ENCODE measurements around the gene GGA3.

DNA sequence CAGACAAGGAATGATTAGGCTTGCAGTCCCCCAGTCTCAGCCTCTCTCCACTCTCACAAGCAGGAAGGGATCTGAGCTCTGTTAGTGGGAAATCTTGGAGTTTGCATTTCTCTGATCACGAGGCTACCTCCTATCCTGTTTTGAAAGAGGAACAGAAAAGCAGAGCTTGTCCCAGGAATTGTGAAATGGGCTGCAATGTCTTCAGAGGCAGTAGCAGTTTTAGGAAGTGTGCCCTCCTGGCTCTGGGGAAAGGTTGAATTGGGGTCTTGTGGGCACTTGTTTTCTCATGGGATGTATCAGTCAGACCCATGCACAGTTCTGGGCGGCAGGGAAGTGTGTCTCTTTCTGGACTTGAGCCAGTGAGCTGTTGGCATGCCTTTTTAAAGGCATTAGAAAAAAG lies 33.1 kb downstream of the GGA3 start:
- TF ChIP-seq EZH2phosphoT487 (IDR thresholded peaks at IDR 0.05; ENCODE audit: unreplicated experiment) (no peak), ETS1 (IDR thresholded peaks at IDR 0.05) (no peak), EZH2 (IDR thresholded peaks at IDR 0.05; ENCODE audit: low read depth, unreplicated experiment) (no peak), POLR2AphosphoS5 (IDR thresholded peaks at IDR 0.05; ENCODE audit: low read depth) (no peak), STAT1 (IDR thresholded peaks at IDR 0.05; ENCODE audit: unreplicated experiment) (no peak), JUNB (IDR thresholded peaks at IDR 0.05; ENCODE audit: unreplicated experiment) (no peak), CREB1 (CRISPR knock-in tag; IDR thresholded peaks at IDR 0.05; ENCODE audit: low read depth) (no peak), ZNF114 (CRISPR knock-in tag; IDR thresholded peaks at IDR 0.05) (no peak), ZNF331 (CRISPR knock-in tag; IDR thresholded peaks at IDR 0.05; ENCODE audit: low read depth) (no peak)
- TF ChIP-seq, protein P1, sequence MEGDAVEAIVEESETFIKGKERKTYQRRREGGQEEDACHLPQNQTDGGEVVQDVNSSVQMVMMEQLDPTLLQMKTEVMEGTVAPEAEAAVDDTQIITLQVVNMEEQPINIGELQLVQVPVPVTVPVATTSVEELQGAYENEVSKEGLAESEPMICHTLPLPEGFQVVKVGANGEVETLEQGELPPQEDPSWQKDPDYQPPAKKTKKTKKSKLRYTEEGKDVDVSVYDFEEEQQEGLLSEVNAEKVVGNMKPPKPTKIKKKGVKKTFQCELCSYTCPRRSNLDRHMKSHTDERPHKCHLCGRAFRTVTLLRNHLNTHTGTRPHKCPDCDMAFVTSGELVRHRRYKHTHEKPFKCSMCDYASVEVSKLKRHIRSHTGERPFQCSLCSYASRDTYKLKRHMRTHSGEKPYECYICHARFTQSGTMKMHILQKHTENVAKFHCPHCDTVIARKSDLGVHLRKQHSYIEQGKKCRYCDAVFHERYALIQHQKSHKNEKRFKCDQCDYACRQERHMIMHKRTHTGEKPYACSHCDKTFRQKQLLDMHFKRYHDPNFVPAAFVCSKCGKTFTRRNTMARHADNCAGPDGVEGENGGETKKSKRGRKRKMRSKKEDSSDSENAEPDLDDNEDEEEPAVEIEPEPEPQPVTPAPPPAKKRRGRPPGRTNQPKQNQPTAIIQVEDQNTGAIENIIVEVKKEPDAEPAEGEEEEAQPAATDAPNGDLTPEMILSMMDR (conservative IDR thresholded peaks at IDR 0.05; ENCODE audit: low read depth in 2 of 2): no peak
- TF ChIP-seq, protein P2, sequence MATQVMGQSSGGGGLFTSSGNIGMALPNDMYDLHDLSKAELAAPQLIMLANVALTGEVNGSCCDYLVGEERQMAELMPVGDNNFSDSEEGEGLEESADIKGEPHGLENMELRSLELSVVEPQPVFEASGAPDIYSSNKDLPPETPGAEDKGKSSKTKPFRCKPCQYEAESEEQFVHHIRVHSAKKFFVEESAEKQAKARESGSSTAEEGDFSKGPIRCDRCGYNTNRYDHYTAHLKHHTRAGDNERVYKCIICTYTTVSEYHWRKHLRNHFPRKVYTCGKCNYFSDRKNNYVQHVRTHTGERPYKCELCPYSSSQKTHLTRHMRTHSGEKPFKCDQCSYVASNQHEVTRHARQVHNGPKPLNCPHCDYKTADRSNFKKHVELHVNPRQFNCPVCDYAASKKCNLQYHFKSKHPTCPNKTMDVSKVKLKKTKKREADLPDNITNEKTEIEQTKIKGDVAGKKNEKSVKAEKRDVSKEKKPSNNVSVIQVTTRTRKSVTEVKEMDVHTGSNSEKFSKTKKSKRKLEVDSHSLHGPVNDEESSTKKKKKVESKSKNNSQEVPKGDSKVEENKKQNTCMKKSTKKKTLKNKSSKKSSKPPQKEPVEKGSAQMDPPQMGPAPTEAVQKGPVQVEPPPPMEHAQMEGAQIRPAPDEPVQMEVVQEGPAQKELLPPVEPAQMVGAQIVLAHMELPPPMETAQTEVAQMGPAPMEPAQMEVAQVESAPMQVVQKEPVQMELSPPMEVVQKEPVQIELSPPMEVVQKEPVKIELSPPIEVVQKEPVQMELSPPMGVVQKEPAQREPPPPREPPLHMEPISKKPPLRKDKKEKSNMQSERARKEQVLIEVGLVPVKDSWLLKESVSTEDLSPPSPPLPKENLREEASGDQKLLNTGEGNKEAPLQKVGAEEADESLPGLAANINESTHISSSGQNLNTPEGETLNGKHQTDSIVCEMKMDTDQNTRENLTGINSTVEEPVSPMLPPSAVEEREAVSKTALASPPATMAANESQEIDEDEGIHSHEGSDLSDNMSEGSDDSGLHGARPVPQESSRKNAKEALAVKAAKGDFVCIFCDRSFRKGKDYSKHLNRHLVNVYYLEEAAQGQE (IDR thresholded peaks at IDR 0.05; ENCODE audit: unreplicated experiment): no peak
- TF ChIP-seq, protein P3, sequence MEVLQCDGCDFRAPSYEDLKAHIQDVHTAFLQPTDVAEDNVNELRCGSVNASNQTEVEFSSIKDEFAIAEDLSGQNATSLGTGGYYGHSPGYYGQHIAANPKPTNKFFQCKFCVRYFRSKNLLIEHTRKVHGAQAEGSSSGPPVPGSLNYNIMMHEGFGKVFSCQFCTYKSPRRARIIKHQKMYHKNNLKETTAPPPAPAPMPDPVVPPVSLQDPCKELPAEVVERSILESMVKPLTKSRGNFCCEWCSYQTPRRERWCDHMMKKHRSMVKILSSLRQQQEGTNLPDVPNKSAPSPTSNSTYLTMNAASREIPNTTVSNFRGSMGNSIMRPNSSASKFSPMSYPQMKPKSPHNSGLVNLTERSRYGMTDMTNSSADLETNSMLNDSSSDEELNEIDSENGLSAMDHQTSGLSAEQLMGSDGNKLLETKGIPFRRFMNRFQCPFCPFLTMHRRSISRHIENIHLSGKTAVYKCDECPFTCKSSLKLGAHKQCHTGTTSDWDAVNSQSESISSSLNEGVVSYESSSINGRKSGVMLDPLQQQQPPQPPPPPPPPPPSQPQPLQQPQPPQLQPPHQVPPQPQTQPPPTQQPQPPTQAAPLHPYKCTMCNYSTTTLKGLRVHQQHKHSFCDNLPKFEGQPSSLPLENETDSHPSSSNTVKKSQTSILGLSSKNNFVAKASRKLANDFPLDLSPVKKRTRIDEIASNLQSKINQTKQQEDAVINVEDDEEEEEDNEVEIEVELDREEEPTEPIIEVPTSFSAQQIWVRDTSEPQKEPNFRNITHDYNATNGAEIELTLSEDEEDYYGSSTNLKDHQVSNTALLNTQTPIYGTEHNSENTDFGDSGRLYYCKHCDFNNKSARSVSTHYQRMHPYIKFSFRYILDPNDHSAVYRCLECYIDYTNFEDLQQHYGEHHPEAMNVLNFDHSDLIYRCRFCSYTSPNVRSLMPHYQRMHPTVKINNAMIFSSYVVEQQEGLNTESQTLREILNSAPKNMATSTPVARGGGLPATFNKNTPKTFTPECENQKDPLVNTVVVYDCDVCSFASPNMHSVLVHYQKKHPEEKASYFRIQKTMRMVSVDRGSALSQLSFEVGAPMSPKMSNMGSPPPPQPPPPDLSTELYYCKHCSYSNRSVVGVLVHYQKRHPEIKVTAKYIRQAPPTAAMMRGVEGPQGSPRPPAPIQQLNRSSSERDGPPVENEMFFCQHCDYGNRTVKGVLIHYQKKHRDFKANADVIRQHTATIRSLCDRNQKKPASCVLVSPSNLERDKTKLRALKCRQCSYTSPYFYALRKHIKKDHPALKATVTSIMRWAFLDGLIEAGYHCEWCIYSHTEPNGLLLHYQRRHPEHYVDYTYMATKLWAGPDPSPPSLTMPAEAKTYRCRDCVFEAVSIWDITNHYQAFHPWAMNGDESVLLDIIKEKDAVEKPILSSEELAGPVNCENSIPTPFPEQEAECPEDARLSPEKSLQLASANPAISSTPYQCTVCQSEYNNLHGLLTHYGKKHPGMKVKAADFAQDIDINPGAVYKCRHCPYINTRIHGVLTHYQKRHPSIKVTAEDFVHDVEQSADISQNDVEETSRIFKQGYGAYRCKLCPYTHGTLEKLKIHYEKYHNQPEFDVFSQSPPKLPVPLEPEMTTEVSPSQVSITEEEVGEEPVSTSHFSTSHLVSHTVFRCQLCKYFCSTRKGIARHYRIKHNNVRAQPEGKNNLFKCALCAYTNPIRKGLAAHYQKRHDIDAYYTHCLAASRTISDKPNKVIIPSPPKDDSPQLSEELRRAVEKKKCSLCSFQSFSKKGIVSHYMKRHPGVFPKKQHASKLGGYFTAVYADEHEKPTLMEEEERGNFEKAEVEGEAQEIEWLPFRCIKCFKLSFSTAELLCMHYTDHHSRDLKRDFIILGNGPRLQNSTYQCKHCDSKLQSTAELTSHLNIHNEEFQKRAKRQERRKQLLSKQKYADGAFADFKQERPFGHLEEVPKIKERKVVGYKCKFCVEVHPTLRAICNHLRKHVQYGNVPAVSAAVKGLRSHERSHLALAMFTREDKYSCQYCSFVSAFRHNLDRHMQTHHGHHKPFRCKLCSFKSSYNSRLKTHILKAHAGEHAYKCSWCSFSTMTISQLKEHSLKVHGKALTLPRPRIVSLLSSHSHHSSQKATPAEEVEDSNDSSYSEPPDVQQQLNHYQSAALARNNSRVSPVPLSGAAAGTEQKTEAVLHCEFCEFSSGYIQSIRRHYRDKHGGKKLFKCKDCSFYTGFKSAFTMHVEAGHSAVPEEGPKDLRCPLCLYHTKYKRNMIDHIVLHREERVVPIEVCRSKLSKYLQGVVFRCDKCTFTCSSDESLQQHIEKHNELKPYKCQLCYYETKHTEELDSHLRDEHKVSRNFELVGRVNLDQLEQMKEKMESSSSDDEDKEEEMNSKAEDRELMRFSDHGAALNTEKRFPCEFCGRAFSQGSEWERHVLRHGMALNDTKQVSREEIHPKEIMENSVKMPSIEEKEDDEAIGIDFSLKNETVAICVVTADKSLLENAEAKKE (CRISPR knock-in tag; IDR thresholded peaks at IDR 0.05): no peak

Data from GM23338 (cell line).